GM15510 (cell line): ENCODE results near the gene PFAS.

Source experiments
- POLR2A ChIP-seq: IDR thresholded peaks from 3 replicates; pipeline ENCODE4 v1.6.1; 2011; ENCODE audit warnings: borderline replicate concordance; ENCODE audit not compliant: insufficient read length; ENCODE audit errors: extremely low read depth

Gene PFAS

GRCh38 chr17:8275421-8276290 lies 26.6 kb downstream of the PFAS start:
- TF ChIP-seq POLR2A, result no peak

- TF ChIP-seq POLR2A, result no peak
Observed at GRCh38 chr17:8277317-8277716, 28.2 kb downstream of the PFAS start.

DNA sequence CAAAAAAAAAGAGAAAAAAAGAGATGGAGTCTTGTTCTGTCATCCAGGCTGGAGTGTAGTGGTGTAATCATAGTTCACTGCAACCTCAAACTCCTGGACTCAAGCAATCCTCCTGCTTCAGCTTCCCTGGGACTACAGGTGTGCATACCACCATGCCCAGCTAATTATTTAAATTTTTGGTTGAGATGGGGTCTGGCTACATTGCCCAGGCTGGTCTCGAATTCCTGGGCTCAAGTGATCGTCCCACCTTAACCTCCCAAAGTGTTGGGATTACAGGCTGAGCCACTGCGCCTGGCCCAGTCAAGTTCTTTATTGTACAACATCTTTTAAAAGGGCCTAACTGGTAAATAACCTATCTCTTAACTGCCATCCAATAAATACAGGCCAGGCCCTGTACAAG lies 33.3 kb downstream of the PFAS start:
- TF ChIP-seq POLR2A, result no peak

DNA sequence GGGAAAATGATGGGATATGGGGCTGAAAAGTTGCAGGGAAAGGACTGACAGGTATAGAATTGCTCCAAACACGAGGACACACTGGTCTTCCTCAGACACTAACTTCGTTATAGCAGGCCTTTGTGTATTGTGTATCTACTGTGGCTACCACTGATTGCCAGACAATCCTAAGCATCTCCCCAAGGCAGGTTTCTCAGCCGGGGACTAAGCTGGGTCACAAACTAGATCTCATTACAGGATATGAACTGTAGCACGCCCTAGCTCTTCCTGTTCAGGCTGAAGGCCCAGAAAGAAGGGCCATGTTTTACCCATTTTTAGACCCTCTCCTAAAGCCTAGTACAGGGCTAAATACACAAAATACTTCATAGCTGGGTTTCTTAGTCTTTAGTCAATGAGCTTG lies 34.3 kb downstream of the PFAS start:
- TF ChIP-seq POLR2A, result no peak

DNA sequence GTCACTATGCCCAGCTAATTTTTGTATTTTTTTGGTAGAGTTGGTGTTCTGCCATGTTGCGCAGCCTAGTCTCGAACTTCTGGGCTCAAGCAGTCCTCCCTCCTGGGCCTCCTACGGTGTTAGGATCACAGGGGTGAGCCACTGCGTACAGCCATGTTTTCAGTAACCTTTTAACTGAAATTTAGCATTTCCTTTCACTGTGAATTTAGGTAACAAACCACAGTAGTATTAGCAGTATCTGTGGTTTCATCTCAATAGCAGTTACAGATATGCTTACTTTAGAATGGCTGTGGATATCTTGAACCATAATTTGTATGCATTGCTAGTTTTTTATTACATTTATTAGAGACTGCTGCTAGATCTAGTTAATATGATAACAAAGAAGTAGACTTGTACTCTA lies 35.0 kb downstream of the PFAS start:
- TF ChIP-seq POLR2A, result no peak

- no peak for TF ChIP-seq POLR2A
Observed at GRCh38 chr17:8285270-8286181, 36.4 kb downstream of the PFAS start.

GRCh38 chr17:8287651-8288335 lies 38.7 kb downstream of the PFAS start:
- no peak for TF ChIP-seq POLR2A

DNA sequence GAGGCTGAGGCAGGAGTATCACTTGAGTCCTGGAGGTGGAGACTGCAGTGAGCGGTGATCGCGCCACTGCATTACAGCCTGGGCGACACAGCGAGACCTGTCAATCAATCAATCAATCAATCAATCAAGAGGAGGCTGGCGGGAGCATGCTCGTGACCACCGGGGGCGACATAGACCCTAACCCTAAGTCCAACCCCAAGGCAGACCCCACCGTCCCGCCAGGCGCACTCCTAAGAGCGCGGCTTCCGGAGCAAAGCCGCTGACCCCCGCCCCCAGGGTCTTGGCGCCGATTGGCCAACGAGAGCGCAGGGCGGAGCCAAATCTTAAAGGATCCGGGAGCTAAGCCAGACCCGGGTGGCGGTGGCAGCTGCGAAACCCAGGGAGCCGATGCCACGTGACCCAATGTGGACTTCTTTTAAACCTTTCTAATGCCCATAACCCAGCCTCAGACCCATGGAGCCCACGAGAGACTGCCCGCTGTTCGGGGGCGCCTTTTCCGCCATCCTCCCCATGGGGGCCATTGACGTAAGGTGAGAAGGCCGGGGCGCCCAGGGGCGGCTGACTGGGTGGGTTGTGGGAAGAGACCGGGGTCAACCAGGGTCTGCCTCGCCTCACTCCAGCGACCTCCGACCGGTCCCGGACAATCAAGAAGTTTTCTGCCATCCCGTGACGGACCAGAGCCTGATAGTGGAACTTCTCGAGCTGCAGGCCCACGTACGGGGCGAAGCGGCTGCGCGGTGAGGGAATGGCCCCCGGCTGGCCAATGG lies 39.4 kb downstream of the PFAS start, which contains the start of gene RANGRF:
Gene RANGRF, plus strand, starts transcription at position 335 of the 767 bp plus-strand sequence. Its CDS starts 119 bp downstream, at position 454.
- TF ChIP-seq POLR2A, result peak; percentile 77

DNA sequence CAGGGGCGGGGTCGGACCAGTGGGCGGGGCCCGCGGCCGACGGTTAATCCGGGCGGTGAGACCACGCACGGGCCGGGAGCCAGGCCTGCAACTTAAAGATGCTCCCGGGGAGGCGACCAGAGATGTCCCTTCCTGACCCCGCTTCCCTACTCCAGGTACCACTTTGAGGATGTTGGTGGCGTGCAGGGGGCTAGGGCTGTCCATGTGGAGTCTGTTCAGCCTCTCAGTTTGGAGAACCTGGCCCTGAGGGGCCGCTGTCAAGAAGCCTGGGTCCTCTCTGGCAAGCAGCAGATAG lies 40.0 kb downstream of the PFAS start:
- no peak for TF ChIP-seq POLR2A

- TF ChIP-seq POLR2A, result no peak
Observed at GRCh38 chr17:8290043-8290442, 41.0 kb downstream of the PFAS start.

DNA sequence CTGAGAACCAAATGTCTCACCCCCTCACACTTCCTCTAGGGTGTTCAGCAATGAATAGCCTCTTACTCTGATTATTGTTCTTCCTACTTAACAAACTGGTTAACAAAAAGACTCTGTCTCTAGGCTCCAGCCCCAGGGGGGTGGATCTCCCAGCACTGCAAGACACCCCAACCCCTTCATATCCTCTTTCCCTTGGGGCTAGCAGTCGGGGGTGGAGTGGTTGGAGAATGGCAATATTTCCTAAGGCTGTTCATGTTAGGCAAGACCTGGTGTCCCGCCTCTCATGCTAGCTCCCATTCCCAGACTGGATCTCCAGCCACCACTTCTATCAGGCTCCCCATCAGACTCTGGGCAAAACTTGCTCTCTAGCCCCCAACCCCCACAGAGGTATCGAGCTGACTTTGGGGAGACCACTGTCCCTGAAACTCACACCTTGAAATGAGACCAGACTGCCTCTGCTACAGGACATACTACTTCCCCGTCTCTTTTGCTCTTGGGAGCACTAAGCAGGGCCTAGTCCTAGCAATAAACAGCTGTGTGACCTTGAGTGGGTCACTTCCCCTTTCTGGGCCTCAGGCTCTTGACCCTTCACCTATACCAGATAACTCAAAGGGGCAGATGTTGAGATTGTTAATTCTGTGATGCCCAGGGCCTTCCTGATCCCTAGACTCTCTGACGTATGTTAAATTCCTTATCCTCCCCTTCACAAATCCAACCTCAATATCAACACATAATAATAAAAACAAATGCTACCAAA lies 43.7 kb downstream of the PFAS start:
- no peak for TF ChIP-seq POLR2A

DNA sequence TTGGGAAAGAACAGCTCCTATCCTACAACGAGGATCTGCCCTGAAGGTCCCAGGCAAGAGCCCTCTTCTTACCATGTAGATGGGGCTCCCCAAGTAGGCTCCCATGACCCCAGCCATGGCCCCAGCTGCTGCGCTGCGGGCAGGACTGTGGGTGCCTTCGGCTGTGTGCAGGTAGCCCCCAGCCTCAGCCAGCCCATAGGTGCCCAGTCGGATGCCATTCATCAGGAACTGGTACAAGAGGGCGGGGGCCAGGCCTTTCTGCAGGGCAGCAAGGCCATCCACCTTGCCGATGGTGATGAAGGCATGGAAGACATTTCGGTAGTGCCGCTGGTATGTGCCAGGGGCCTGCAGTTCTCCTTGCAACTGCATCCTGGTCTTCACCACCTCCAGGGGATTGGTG lies 45.3 kb downstream of the PFAS start:
- TF ChIP-seq POLR2A, result no peak

DNA sequence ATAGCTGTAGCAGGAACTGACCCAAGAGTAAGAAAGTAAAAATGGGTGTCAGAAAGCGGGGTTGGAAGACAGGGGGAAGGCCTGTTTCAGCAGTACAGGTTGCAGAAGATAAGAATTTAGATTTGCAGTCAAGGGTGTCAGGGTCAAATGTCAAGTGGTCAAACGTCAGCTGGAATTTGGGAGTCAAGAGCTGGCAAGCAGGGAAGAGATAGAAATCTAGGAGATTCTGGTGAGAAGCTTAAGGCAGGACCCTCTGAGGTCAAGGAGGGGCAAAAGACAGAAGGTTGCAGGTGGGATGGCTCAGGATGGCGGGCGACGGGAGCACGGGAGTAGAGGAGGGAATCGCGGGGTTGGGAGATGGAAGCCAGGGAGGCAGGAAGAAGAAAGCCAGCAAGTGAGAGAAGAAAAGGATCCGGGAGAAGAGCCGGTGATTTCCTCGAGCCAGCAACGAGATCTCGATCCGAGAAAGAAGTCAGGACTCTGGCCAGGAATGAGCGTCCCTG lies 45.8 kb downstream of the PFAS start:
- TF ChIP-seq POLR2A, result no peak
